ENCODE data around the gene BAAT. TPM values are rescaled to one million over a fixed set of nuclear protein-coding genes. Genes with fewer than 3 reads are reported as not detected.

Gene BAAT
- total RNA-seq, 3 donors from 2014 or later (not counting 1 experiment from before 2014, with no cell fraction given), result not detected

DNA sequence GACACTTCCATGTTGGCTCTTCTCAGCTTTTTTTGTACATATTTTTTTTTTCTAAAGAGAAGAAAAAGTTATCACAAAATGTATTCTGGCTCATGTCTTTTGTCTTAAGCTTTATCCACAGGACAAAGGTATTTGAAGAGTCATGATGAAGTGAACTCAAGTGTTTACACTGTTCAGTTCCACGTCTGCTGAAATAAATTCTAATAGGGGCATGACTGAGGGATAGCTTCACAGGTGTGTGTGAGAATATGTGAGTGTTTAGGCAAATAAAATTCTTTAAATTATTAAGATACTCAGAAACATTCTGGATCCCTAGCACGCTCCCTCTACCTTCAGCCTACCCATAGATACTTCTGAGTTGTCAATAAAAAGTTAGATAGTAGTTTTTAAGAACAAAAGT is 59.8 kb downstream of the BAAT start:
- TF ChIP-seq CTCF (IDR thresholded peaks at IDR 0.05), result no peak
- H3K4me1 Mint-ChIP-seq, result no peaks in the 10 kb centered on the region
- 50% methylated on average over 1 of the region's 2 CpGs for WGBS (ENCODE audit: insufficient coverage)

GRCh38 chr9:101324245-101324804 is 60.5 kb downstream of the BAAT start:
- H3K4me3 ChIP-seq (ENCODE audit: low read length), result no peak overlapping the region
- H3K27ac ChIP-seq (ENCODE audit: low read length), result no peak overlapping the region
- DNase-seq (no peak), ATAC-seq (no peak)
- H3K27ac Mint-ChIP-seq, result no peak overlapping the region
- no peaks in the 10 kb centered on the region for H3K36me3 Mint-ChIP-seq
- intact Hi-C loops (cut with micrococcal nuclease), result no loop called here
- peaks cover 2 to 3% of the 10 kb centered on the region in 2 donors for H3K9me3 Mint-ChIP-seq
- 90% methylated on average over 2 of the region's 3 CpGs for whole genome bisulfite sequencing (ENCODE audit: insufficient coverage)
- H3K4me3 Mint-ChIP-seq, result no peak overlapping the region
- H3K4me1 Mint-ChIP-seq, result no peaks in the 10 kb centered on the region
- TF ChIP-seq CTCF (IDR thresholded peaks at IDR 0.05), result no peak
- H3K36me3 ChIP-seq (ENCODE audit: control insufficient read depth, insufficient read depth, low read length), result no peaks in the 10 kb centered on the region
- H3K27me3 Mint-ChIP-seq (ENCODE audit: low read depth in 2 of 2), result peaks cover 0 to 8% of the 10 kb centered on the region in 2 donors
- H3K27me3 ChIP-seq (ENCODE audit: control insufficient read depth, insufficient read depth, low read length), result no peaks in the 10 kb centered on the region
- no peaks in the 10 kb centered on the region for H3K9me3 ChIP-seq (ENCODE audit: control insufficient read depth, insufficient read depth, low read length)
- no peaks in the 10 kb centered on the region for H3K4me1 ChIP-seq (ENCODE audit: control insufficient read depth, insufficient read depth, low read length)

More for the DNA sequence above, 59.8 kb downstream of the BAAT start:
- Histone ChIP-seq H3K36me3 (ENCODE audit: control insufficient read depth, insufficient read depth, low read length) (no peaks in the 10 kb centered on the region), H3K4me3 (ENCODE audit: low read length) (no peak overlapping the region), H3K4me1 (ENCODE audit: control insufficient read depth, insufficient read depth, low read length) (no peaks in the 10 kb centered on the region), H3K9me3 (ENCODE audit: control insufficient read depth, insufficient read depth, low read length) (no peaks in the 10 kb centered on the region), H3K27me3 (ENCODE audit: control insufficient read depth, insufficient read depth, low read length) (no peaks in the 10 kb centered on the region), H3K27ac (ENCODE audit: low read length) (no peak overlapping the region)
- ATAC-seq (no peak), DNase-seq (no peak)
- Mint-ChIP-seq H3K36me3 (no peaks in the 10 kb centered on the region), H3K9me3 (peaks cover 2 to 3% of the 10 kb centered on the region in 2 donors), H3K27me3 (ENCODE audit: low read depth in 2 of 2) (peaks cover 2 to 8% of the 10 kb centered on the region in 2 donors), H3K27ac (no peak overlapping the region), H3K4me3 (no peak overlapping the region)
- intact Hi-C loops (cut with micrococcal nuclease), result no loop called here

DNA sequence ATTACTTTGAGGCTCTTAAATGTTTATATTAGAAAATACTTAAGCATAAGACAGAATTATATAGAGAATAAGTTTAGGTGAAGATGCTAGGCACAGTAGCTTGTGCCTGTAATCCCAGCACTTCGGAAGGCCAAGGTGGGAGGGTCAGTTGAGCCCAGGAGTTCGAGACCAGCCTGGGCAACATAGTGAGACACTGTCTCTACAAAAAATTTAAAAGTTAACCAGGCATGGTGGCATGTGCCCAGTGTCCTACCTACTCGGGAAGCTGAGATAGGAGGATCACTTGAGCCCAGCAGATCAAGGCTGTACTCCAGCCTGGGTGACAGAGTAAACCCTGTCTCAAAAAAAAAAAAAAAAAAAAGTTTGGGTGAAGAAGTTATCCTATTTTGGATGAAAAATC is 61.7 kb downstream of the BAAT start:
- Histone ChIP-seq H3K9me3 (ENCODE audit: control insufficient read depth, insufficient read depth, low read length) (no peaks in the 10 kb centered on the region), H3K27me3 (ENCODE audit: control insufficient read depth, insufficient read depth, low read length) (no peaks in the 10 kb centered on the region), H3K27ac (ENCODE audit: low read length) (no peak overlapping the region), H3K36me3 (ENCODE audit: control insufficient read depth, insufficient read depth, low read length) (no peaks in the 10 kb centered on the region), H3K4me3 (ENCODE audit: low read length) (no peak overlapping the region), H3K4me1 (ENCODE audit: control insufficient read depth, insufficient read depth, low read length) (no peaks in the 10 kb centered on the region)
- Mint-ChIP-seq H3K4me3 (no peak overlapping the region), H3K36me3 (no peaks in the 10 kb centered on the region), H3K9me3 (peaks cover 2 to 3% of the 10 kb centered on the region in 2 donors), H3K4me1 (no peaks in the 10 kb centered on the region), H3K27me3 (ENCODE audit: low read depth in 2 of 2) (peaks cover 0 to 8% of the 10 kb centered on the region in 2 donors), H3K27ac (no peak overlapping the region)
- WGBS (ENCODE audit: insufficient coverage), result 74% methylated on average over 3 of the region's 3 CpGs
- ATAC-seq (no peak), DNase-seq (no peak)
- TF ChIP-seq CTCF (IDR thresholded peaks at IDR 0.05), result no peak
- intact Hi-C loops (cut with micrococcal nuclease), result no loop called here

- intact Hi-C loops (cut with micrococcal nuclease), result no loop called here
- no peak for TF ChIP-seq CTCF (IDR thresholded peaks at IDR 0.05)
- Histone ChIP-seq H3K27me3 (ENCODE audit: control insufficient read depth, insufficient read depth, low read length) (no peaks in the 10 kb centered on the region), H3K27ac (ENCODE audit: low read length) (no peak overlapping the region), H3K36me3 (ENCODE audit: control insufficient read depth, insufficient read depth, low read length) (no peaks in the 10 kb centered on the region), H3K4me3 (ENCODE audit: low read length) (no peak overlapping the region), H3K4me1 (ENCODE audit: control insufficient read depth, insufficient read depth, low read length) (no peaks in the 10 kb centered on the region), H3K9me3 (ENCODE audit: control insufficient read depth, insufficient read depth, low read length) (no peaks in the 10 kb centered on the region)
- H3K27ac Mint-ChIP-seq, result no peak overlapping the region
- no peak overlapping the region for H3K4me3 Mint-ChIP-seq
- H3K4me1 Mint-ChIP-seq, result no peaks in the 10 kb centered on the region
- no peaks in the 10 kb centered on the region for H3K36me3 Mint-ChIP-seq
- ATAC-seq (no peak), DNase-seq (no peak)
- peaks cover 5 to 6% of the 10 kb centered on the region in 2 donors for H3K27me3 Mint-ChIP-seq (ENCODE audit: low read depth in 2 of 2)
- no peaks in the 10 kb centered on the region for H3K9me3 Mint-ChIP-seq
Observed at GRCh38 chr9:101317735-101318134, 67.1 kb downstream of the BAAT start.
